ENCODE measurements around the gene SPATA25.

SPATA25 gene

DNA sequence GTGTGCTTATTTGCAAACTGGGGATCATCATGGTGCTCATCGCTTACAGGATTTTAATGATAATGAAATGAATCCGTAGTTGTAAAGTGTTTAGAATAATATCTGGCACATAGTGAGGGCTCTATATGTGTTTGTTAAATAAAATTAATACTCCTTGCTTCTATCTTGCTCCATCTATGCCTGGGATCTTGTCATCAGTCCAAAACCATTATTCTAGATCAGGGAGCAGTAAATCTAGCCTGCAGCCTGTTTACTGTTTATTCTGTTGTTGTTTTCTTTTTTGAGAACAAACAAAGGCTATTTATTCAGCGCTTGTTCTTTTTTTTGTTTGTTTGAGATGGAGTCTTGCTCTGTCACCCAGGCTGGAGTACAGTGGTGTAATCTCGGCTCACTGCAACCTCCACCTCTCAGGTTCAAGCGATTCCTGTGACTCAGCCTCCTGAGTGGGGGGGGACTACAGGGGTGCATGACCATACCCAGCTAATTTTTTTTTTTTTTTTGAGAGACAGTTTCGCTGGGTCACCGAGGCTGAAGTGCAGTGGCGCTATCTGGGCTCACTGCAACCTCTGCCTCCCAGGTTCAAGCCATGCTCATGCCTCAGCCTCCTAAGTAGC is 38.3 kb downstream of the SPATA25 start:
- H3K27ac ChIP-seq: peak overlapping the region; percentile 42
- TF ChIP-seq, protein P1, sequence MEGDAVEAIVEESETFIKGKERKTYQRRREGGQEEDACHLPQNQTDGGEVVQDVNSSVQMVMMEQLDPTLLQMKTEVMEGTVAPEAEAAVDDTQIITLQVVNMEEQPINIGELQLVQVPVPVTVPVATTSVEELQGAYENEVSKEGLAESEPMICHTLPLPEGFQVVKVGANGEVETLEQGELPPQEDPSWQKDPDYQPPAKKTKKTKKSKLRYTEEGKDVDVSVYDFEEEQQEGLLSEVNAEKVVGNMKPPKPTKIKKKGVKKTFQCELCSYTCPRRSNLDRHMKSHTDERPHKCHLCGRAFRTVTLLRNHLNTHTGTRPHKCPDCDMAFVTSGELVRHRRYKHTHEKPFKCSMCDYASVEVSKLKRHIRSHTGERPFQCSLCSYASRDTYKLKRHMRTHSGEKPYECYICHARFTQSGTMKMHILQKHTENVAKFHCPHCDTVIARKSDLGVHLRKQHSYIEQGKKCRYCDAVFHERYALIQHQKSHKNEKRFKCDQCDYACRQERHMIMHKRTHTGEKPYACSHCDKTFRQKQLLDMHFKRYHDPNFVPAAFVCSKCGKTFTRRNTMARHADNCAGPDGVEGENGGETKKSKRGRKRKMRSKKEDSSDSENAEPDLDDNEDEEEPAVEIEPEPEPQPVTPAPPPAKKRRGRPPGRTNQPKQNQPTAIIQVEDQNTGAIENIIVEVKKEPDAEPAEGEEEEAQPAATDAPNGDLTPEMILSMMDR (IDR thresholded peaks at IDR 0.05): no peak
- no peak for TF ChIP-seq ZFX (IDR thresholded peaks at IDR 0.05; ENCODE audit: borderline replicate concordance)

DNA sequence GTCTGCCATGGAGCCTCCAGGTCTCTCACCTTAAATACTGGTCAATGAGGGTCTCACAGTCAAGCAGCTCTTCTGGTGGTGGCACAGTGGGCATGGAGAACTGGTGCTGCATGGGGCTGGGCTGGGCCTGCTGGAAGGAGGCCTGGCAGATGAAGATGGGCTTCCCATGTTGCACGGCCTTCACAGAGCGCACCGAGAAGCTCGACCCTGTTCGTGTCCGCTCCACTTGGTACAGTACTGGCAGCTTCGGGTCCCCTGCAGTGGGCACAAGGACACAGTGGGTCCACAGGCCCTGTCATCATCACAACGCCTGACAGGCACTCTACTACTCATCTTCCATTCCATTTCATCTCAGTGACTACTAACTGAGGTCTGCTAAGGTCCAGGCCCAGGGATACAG is 39.0 kb downstream of the SPATA25 start:
- TF ChIP-seq, protein P1 (IDR thresholded peaks at IDR 0.05): no peak
- TF ChIP-seq ZFX (IDR thresholded peaks at IDR 0.05; ENCODE audit: borderline replicate concordance): no peak

DNA sequence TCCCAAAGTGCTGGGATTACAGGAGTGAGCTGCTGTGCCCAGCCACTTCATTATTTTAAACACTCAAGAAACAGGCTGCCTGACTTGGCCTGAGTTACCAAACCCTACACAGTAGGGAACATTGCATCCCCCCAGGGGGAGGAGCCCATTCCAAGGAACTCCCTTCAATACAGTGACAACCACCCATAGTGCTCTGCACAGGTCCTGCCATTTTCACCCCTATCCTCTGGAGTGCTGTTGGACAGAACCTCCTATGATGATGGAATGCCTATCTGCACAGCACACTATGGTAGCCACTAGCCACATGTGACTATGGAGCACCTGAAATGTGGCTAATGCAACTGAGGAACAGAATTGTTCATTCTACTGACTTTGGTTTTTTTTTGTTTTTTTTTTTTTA is 42.0 kb downstream of the SPATA25 start:
- H3K27ac ChIP-seq: no peak overlapping the region
- TF ChIP-seq, protein P1 (IDR thresholded peaks at IDR 0.05): no peak
- no peak for TF ChIP-seq ZFX (IDR thresholded peaks at IDR 0.05; ENCODE audit: borderline replicate concordance)

More for the DNA sequence above, 39.0 kb downstream of the SPATA25 start:
- H3K27ac ChIP-seq: peak overlapping the region; percentile 42

DNA sequence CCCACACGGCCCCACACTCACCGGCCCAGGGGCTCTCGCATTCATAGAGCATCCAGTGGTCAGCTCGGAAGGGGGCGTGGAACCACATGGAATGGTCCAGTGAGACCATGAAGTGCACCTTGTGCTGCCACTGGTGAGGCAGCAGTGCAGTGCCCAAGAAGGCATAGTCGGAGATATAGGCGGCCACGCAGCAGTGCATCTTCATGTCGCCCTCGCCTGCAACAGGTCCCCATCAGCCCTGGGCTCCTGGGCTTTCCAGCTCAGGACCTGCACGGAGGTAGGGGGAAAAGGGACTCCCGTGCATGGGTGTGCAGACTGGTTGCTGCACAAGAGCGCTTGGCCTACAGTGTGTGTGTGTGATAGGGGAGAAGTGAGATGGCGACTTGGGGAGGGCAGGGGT is 43.9 kb downstream of the SPATA25 start:
- no peak overlapping the region for H3K27ac ChIP-seq
- TF ChIP-seq ZFX (IDR thresholded peaks at IDR 0.05; ENCODE audit: borderline replicate concordance): no peak

DNA sequence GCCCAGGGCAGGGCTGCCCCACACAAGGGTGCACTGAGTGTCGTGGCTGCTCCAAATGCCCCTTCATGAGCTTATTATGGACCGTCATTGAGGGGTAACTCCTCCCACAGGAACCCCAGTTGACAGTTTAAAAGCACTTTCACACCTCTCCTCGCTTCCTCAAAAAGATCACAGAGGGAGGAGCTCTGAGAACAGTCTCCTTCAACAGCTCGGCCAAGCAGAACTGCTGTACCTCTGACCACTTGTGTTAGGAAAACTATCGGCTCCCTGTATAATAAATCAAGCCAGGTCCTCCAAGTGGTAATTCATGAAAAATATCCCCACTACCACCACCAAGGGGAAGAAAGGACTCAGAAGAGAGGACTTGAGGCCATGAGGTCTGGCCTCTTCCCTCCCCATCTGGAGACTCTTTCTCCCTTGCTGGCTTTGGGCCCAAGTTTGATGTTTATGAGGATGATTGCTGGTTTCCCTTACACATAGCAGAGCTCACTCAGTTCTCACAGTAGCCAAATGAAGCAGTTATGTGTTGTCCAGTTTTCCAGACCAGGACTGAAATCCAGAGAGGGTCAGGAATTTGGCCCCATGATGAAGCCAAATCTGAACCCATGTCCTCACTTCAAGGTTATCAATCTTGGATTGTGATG is 45.1 kb downstream of the SPATA25 start:
- H3K27ac ChIP-seq: no peak overlapping the region
- TF ChIP-seq ZFX (IDR thresholded peaks at IDR 0.05; ENCODE audit: borderline replicate concordance): no peak
- TF ChIP-seq, protein P1 (IDR thresholded peaks at IDR 0.05): no peak

DNA sequence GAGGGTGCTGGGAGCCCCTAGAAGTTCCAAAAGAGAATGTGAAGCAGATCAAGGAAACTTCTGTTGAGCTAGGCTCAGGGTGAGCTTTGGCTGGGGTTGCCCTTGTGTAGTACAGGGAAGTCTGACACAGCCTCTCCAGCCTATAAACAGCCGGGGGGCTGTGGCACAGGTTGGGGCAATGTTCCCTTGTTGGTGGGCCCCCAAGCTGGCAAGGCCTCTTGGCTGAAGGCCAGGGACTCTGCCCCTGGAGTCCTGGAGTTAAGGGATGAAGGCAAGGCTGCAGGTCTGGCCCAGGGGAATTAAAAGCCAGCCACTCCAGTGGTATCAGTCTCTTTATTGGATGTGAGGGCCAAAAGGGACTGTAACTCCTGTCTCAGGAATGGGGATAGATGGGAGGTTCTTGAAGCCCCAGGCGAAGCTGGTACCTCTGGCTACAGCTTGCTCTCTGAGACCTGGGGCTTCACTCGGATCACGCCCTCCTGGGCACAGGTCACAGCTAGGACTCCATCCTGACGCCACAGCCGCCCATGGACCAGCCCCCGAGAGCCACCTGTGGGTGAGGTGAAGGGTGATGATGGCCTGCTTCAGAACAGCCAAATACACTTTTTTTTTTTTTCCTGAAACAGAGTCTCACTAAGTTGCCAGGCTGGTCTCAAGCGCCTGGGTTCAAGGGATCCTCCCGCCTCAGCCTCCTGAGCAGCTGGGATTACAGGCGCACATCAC is 45.9 kb downstream of the SPATA25 start:
- no peak overlapping the region for H3K27ac ChIP-seq
- TF ChIP-seq, protein P1 (IDR thresholded peaks at IDR 0.05): no peak
- TF ChIP-seq ZFX (IDR thresholded peaks at IDR 0.05; ENCODE audit: borderline replicate concordance): no peak

DNA sequence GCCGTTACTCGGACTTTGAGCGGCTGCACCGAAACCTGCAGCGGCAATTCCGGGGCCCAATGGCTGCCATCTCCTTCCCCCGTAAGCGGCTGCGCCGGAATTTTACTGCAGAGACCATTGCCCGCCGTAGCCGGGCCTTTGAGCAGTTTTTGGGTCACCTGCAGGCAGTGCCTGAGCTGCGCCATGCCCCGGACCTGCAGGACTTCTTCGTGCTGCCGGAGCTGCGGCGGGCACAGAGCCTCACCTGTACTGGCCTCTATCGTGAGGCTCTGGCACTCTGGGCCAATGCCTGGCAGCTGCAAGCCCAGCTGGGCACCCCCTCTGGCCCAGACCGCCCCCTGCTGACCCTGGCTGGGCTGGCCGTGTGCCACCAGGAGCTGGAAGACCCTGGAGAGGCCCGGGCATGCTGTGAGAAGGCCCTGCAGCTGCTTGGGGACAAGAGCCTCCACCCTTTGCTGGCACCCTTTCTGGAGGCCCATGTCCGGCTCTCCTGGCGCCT is 46.7 kb downstream of the SPATA25 start:
- TF ChIP-seq ZFX (IDR thresholded peaks at IDR 0.05; ENCODE audit: borderline replicate concordance): no peak
- H3K27ac ChIP-seq: no peak overlapping the region

DNA sequence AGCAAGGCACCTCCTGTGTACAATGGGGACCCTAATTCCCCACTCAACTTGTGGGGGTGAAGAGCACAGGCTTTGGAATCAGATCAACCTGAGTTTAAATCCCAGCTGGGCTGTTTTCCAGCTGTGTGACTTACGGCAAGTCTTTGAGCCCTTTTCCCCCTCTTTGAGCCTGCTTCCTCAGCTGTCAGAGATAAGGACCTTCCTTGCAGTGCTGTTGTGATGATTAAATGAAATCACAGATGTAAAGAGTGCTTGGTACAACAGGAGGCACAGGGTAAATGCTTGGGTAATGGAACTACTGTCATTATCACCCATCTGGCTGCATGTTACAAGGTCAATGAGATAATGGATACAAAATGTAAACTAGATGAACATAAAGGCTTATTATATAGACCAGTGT is 50.6 kb downstream of the SPATA25 start:
- no peak overlapping the region for H3K27ac ChIP-seq
- no peak for TF ChIP-seq ZFX (IDR thresholded peaks at IDR 0.05; ENCODE audit: borderline replicate concordance)
- TF ChIP-seq, protein P1 (IDR thresholded peaks at IDR 0.05): no peak
